Activated T-helper 1 cell treated with anti-CD3 and anti-CD28 coated beads, Interleukin-12 subunit alpha, Interleukin-12 subunit beta, Interleukin-2, Interleukin-4 antibody, amounts not matched to agents 30 ng/mL and 10 ng/mL and 1 ng/mL, durations not matched to agents 14 hours and 24 hours and 36 hours (primary cell): ENCODE measurements around the gene GALNTL6. TPM values are rescaled to one million over a fixed set of nuclear protein-coding genes. Genes with fewer than 3 reads are reported as not detected.
"Not testable (repeated sequence)": the region's sequence is repeated elsewhere in the genome, so short reads cannot be mapped to it uniquely, and the experiment has no call there.

Experiments used
- DNase-seq: peaks from one replicate; pipeline ENCODE4 v3.0.0; 2021; ENCODE audit warnings: low spot score
- H3K27ac Mint-ChIP-seq: one replicate; pipeline ENCODE4 v1.8.0; 2021; ENCODE audit warnings: mild to moderate bottlenecking, mixed read lengths
- H3K27me3 Mint-ChIP-seq: one replicate; pipeline ENCODE4 v1.8.0; 2022; ENCODE audit warnings: mild to moderate bottlenecking, moderate library complexity, mixed read lengths; ENCODE audit not compliant: insufficient read depth
- H3K36me3 Mint-ChIP-seq: one replicate; pipeline ENCODE4 v1.8.0; 2021; ENCODE audit warnings: low read depth, mixed read lengths
- H3K4me1 Mint-ChIP-seq: one replicate; pipeline ENCODE4 v1.8.0; 2021; ENCODE audit warnings: low read depth, mixed read lengths
- H3K4me3 Mint-ChIP-seq: one replicate; pipeline ENCODE4 v1.8.0; 2021; ENCODE audit warnings: mild to moderate bottlenecking, moderate library complexity, mixed read lengths
- H3K9me3 Mint-ChIP-seq: one replicate; pipeline ENCODE4 v1.8.0; 2021; ENCODE audit warnings: mixed read lengths
- intact Hi-C: fragments of 100-400 bp; cut with micrococcal nuclease; formaldehyde crosslinking; loops from one replicate; pipeline ENCODE4 v1.15.1; 2024
- total RNA-seq: library from RNA; stranded (reverse); gene quantifications from 2 replicates; pipeline ENCODE4 v1.2.3, GENCODE V29; 2022

GALNTL6 gene
- total RNA-seq, 1 donor from 2014 or later: not detected

DNA sequence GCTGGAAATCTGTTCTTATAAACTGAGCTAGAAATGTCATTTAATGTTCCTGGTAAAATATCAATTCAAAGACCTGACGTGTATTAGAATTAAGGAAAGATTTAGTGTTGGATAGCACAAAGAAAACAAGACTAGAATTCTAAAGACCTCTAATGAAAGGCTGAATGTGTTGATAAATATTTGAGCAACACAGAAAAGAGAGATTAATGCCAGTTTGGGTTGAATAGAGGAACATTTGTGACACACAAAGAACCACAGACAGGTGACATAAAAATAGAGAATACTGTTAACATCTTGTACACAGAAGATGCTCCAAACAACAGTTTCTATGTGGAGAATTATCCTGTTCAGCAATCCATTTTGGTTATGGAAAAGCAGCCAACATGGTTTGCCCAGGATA, 1133.3 kb downstream of the GALNTL6 start:
- intact Hi-C loops: no loop called here
- no peak for DNase-seq
- Mint-ChIP-seq H3K4me1 (no peaks in the 10 kb centered on the region), H3K27me3 (no peaks in the 10 kb centered on the region), H3K4me3 (no peak overlapping the region), H3K36me3 (no peaks in the 10 kb centered on the region), H3K27ac (no peak overlapping the region), H3K9me3 (no peaks in the 10 kb centered on the region)

DNA sequence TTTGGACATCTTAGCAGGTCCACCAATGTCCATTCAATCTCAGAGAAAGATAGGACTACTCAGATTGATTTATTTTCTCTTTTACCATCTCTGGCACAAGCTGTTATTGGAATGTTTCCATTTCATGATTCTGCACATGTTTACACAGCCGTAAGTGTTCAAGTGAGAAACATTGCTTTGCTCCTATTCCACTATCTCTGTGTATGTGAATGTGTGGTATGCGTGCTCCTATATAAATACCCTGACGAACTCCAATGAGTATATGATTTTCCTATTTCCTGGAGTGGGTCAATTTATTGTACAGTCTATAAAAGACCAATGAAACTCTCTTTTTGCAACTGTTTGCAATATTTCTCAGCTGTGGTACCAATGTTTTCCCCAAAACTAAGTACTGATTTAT, 1134.4 kb downstream of the GALNTL6 start:
- Mint-ChIP-seq H3K9me3 (no peaks in the 10 kb centered on the region), H3K27me3 (no peaks in the 10 kb centered on the region), H3K27ac (no peak overlapping the region), H3K36me3 (no peaks in the 10 kb centered on the region), H3K4me3 (no peak overlapping the region), H3K4me1 (no peaks in the 10 kb centered on the region)
- intact Hi-C loops: no loop called here
- no peak for DNase-seq

DNA sequence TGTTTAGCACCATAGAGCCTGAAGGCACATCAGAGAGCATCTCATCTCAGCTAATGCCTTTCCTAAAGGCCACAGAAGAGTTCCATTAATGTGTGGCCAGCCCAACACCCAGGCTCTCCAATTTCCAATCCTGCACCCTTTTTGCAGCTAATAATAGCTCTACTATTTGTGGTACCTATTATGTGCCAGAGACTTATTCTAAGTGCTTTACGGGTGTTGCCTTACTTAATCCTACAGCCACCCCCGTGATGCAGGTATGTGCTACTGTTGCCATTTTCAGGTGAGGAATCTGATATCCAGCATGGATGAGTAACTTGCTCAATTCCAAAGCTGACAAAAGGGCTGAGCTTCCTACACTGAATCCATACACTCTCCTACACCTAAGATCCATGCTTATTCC, 1137.8 kb downstream of the GALNTL6 start:
- intact Hi-C loops: no loop called here
- Mint-ChIP-seq H3K27me3 (no peaks in the 10 kb centered on the region), H3K36me3 (no peaks in the 10 kb centered on the region), H3K27ac (no peak overlapping the region), H3K9me3 (no peaks in the 10 kb centered on the region), H3K4me1 (no peaks in the 10 kb centered on the region), H3K4me3 (no peak overlapping the region)
- no peak for DNase-seq

DNA sequence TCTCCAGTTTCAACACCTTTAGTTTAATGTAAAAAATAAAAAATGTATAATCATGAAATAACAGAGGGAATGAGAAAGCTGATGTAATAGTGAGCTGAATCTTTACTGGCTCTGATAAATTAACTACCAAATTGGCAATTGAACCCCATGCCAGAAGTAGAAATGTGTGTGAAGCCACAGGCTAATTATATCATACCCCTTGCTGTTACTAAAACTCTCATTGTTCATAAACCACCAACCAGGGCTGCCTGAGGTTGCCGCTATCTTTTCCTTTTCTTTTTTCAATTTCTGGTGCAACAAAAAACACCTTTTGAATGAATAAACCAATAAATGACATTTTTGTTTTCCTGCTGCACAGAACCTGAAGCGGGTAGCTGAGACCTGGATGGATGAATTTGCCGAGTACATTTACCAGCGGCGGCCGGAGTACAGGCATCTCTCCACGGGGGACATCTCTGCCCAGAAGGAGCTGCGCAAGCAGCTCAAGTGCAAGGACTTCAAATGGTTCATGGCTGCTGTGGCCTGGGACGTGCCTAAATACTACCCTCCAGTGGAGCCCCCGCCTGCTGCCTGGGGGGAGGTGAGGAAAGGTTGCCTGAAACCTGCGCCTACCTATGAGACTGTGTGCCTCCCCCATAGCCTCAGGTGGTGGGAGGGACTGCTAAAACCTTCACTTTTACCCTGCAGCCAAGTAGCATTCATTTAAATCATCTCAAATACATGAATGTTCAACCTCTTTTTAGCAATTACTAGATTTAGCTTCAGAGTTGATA, 1138.7 kb downstream of the GALNTL6 start:
- Mint-ChIP-seq H3K27ac (no peak overlapping the region), H3K4me3 (no peak overlapping the region), H3K27me3 (no peaks in the 10 kb centered on the region), H3K9me3 (no peaks in the 10 kb centered on the region), H3K36me3 (no peaks in the 10 kb centered on the region), H3K4me1 (no peaks in the 10 kb centered on the region)
- DNase-seq: no peak
- intact Hi-C loops: no loop called here

DNA sequence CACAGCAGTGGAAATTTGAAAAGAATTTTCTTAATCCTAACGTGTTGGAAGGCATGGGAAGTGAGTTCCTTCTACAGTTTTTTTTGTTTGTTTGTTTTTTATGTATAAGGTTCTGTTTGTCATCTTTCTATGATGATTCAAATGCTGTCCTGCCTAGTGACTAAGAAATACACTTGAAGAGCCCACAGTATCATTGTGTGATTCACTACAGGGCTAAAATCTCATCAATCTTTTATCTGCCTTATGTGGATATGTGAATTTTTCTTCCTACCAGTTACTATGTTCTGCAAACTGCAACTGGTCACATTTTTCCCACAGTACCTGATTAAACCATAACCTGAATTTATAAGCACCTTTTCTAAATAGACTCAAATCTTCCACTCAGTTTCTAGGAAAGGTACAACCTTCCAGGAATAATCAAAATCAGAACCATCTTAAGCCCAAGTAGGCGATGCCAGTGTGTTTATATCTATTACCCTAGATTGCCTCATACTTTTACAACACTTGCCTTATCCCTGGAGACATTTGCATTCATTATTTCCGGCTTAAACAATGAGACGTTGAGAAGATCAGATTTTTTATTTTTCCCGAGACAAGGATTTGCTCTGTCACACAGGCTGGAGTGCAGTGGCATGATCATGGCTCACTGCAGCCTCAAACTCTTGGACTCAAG, 1140.8 kb downstream of the GALNTL6 start:
- Mint-ChIP-seq H3K4me1 (no peaks in the 10 kb centered on the region), H3K27me3 (no peaks in the 10 kb centered on the region), H3K27ac (no peak overlapping the region), H3K36me3 (no peaks in the 10 kb centered on the region), H3K4me3 (no peak overlapping the region), H3K9me3 (no peaks in the 10 kb centered on the region)
- no peak for DNase-seq
- intact Hi-C loops: no loop called here

DNA sequence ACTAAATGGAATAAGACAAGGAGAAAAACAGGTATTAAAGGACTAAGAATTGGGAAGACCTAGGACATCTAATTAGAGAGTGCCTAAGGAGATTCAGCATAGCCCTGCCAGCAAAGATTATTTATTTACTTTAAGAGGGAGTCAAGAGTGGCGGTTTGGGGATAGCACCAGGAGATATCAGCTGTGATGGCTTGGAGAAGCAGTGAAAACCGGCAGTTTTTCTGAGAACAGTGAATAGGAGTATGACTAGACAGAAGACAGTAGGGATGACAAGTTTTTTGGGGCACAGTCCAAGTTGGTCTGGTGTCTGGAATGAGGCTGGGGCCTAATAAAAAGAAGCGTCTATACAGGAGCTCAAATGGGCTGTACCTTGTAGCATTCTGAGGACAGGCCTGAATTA, 1143.1 kb downstream of the GALNTL6 start:
- H3K4me1 Mint-ChIP-seq, H3K27me3 Mint-ChIP-seq, intact Hi-C loops: not testable (repeated sequence)

DNA sequence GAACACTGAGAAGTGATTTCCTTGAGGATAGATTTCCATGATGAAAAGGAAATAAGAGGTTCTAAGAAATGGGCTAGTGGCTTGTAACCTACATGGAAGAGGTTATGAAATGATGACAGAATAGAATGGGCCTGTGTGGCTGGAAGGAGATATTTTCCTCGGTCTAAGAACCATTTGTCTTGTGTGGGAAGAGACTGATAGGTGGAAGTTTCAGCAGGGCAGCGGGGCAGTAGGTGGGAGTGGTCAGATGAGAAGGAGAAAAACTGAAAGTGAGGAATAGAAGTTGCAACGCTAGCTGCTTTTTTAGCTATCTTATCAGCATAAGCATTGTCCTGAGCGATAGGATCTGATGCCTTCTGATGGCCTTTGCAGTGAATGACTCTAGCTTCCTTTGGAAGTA, 1144.0 kb downstream of the GALNTL6 start:
- H3K27ac Mint-ChIP-seq: no peak overlapping the region
- no peaks in the 10 kb centered on the region for H3K9me3 Mint-ChIP-seq
- H3K27me3 Mint-ChIP-seq: peaks cover 4% of the 10 kb centered on the region
- DNase-seq: no peak
- intact Hi-C loops: no loop called here
- no peaks in the 10 kb centered on the region for H3K36me3 Mint-ChIP-seq
- no peaks in the 10 kb centered on the region for H3K4me1 Mint-ChIP-seq
- H3K4me3 Mint-ChIP-seq: no peak overlapping the region

More for the DNA sequence above, 1143.1 kb downstream of the GALNTL6 start:
- not testable (repeated sequence) for H3K36me3 Mint-ChIP-seq, DNase-seq, H3K9me3 Mint-ChIP-seq, H3K27ac Mint-ChIP-seq, H3K4me3 Mint-ChIP-seq

DNA sequence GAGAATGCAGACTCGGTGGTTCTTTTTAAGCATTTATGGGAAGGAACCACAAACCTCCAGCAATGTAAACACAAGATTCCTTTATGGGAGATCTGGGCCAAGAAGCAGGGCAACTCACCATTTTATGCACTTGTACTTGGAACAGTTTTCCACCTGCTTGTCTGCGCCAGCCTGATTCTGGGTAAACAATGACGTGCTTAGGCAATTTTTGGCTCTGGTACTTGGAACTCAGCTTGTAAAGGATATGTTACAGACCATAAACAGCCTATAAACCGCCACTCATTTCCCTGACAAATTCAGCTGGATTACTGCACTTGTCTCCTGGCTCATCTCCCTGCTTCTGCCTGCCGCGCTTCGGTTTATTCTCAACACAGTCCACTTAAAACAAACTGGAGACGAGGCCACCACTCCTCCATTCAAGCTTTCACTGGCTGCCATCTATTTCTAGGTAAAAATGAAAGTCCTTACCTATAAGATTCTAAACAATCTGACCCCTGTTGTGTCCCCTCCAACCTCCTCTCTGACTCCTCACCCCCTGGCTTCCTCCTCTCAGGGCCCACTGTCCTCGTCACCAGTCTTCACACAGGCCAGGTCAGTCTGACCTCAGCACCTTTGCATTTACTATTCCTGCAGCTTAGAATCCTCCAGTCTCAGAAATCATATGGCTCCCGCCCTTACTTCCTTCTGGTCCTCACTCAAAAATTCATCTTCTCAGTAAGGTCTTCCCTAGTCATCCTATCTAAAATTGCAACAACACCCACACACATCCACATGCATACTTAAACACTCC, 1149.6 kb downstream of the GALNTL6 start:
- DNase-seq: no peak
- Mint-ChIP-seq H3K27ac (no peak overlapping the region), H3K4me1 (no peaks in the 10 kb centered on the region), H3K4me3 (no peak overlapping the region), H3K9me3 (no peaks in the 10 kb centered on the region), H3K36me3 (no peaks in the 10 kb centered on the region), H3K27me3 (peaks cover 7% of the 10 kb centered on the region)
- intact Hi-C loops: no loop called here

DNA sequence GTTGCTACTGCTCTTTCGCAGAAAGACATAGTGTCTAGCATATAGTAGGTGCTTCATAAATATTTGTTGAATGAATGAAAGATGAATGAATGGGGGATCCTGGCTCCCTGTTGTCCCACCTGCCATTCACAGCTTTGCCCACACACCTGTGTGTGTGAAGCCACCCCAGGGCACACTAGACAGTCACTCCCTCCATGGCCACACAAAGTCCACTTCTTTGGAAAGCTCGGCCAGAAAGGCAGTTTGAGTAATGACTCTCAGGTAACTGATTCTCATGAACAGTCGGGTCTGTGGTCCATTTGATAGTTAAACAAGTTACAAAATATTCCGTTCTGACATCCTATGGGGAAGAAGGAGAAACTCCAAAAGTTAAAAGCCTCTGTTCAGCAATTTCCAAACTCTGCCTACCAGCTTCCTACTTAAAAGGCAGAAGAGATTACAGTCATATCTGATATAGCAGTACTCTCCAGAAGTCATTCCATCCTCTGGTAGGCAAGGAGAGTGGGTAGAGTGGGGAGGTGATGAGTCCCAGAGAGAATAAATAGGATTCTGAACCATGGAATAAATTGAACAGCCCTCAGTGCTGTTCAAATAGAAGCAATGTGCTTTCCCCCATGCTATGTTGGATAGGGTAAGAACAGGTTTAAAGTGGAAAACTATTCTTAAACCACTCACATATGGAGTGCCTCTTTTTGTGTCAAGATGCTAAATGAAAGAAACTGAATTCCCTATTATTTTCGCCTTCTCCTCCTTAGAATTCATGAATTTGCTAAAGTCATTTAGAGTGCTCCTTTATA, 1150.5 kb downstream of the GALNTL6 start:
- no peak overlapping the region for H3K27ac Mint-ChIP-seq
- H3K4me1 Mint-ChIP-seq: no peaks in the 10 kb centered on the region
- no peak for DNase-seq
- no peak overlapping the region for H3K4me3 Mint-ChIP-seq
- peaks cover 9% of the 10 kb centered on the region for H3K27me3 Mint-ChIP-seq
- intact Hi-C loops: no loop called here
- H3K9me3 Mint-ChIP-seq: no peaks in the 10 kb centered on the region
- no peaks in the 10 kb centered on the region for H3K36me3 Mint-ChIP-seq

DNA sequence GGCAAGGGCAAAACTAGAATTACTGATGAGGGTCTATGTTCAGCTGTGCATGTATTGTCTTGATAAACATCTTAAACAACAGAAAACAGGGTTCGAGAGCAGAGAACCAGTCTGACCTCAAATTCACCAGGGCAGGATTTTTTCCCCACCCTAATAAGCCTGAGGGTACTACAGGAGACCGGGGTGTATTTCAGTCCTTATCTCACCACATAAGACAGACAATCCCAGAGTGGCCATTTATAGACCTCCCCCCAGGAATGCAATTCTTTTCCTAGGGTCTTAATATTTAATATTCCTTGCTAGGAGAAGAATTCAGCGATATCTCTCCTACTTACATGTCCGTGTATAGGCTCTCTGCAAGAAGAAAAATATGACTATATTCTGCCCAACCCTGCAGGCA, 1157.0 kb downstream of the GALNTL6 start:
- peaks cover 10% of the 10 kb centered on the region for H3K9me3 Mint-ChIP-seq
- H3K27me3 Mint-ChIP-seq, H3K27ac Mint-ChIP-seq, DNase-seq, H3K4me3 Mint-ChIP-seq, H3K4me1 Mint-ChIP-seq, intact Hi-C loops, H3K36me3 Mint-ChIP-seq: not testable (repeated sequence)

DNA sequence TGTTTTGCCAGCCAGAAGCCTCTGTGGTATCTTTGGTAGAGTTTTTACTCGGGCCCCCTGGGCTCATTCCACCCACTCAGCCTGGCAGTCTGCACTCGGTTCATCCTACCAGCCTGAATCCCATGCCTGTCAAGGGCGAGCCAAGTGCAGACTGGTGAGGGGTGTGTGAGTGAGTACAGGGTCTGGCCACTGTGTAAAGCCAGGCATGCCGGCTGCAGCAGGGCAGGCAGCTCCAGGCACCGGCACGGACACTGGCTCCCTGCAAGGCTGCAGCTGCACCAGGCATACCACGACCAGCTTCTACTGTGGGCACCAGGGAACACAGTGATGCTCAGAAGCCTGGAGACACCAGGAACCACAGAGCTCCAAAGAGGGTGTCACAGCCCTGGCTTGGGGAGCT, 1161.4 kb downstream of the GALNTL6 start:
- Mint-ChIP-seq H3K36me3 (no peaks in the 10 kb centered on the region), H3K4me1 (no peaks in the 10 kb centered on the region), H3K27ac (no peak overlapping the region), H3K9me3 (peaks cover 3% of the 10 kb centered on the region), H3K4me3 (no peak overlapping the region), H3K27me3 (peaks cover 2% of the 10 kb centered on the region)
- DNase-seq: no peak
- intact Hi-C loops: no loop called here

DNA sequence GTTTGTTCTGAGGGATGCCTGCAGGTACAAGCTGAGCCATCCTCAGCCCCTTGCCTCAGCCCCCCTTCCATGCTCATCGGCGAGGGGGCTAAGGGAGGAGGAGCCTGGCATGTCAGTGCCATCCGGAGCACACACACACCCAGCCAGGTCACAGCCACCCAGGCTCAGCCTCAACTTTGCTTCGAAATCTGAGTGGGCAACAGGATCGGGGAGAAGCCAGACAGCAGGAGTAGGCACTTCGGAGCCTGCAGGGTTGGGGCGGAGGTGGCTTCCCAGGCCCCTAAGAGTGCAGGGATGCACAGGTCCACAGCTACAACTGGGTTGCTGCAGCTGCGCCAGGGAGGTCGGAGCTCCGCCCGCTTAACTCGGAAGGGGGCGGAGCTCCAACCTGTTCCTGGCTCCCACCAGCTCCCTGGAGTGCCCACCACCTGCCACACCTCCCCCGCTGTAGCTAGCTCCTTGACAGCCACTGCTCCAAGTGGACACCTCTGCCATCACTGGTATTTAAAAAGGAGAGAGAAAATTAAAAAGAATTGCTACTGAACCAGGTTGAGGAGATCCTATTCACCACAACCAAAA, 1162.5 kb downstream of the GALNTL6 start:
- Mint-ChIP-seq H3K4me3 (no peak overlapping the region), H3K4me1 (no peaks in the 10 kb centered on the region), H3K27me3 (peaks cover 2% of the 10 kb centered on the region), H3K27ac (no peak overlapping the region), H3K9me3 (no peaks in the 10 kb centered on the region), H3K36me3 (no peaks in the 10 kb centered on the region)
- no peak for DNase-seq
- intact Hi-C loops: no loop called here
